Umbilical cord (tissue), 2 donors: ENCODE measurements around the gene MRPS12. TPM values are rescaled to one million over a fixed set of nuclear protein-coding genes. Genes with fewer than 3 reads are reported as not detected.
"Not testable (repeated sequence)": the region's sequence is repeated elsewhere in the genome, so short reads cannot be mapped to it uniquely, and the experiment has no call there.

Experiments
- DNase-seq: peaks from one replicate; pipeline ENCODE4 v3.0.0-alpha.2; 2015; ENCODE audit warnings: low spot score
- total RNA-seq: library from RNA; depleted of rRNA; stranded (reverse); fragments of >200 nt; gene quantifications from one replicate; pipeline ENCODE4 v1.2.3, GENCODE V29; 2014; ENCODE audit warnings: low replicate concordance; ENCODE audit not compliant: insufficient read depth

MRPS12 gene
- total RNA-seq, 1 donor from 2014 or later = 29.4 TPM

GRCh38 chr19:38939957-38940356 lies 9.2 kb downstream of the MRPS12 start:
- no peak for DNase-seq

DNA sequence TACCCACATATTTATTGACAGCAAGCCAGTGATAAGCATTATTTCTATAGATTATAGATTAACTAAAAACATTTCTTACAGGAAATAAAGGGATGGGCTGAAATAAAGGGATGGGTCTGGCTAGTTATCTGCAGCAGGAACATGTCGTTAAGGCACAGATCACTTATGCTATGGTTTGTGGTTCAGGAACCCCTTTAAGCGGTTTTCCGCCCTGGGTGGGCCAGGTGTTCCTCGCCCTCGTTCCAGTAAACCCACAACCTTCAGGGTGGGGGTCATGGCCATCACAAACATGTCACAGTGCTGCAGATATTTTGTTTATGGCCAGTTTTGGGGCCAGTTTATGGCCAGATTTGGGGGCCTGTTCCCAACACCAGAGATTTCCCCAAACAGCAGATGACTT lies 10.7 kb downstream of the MRPS12 start:
- not testable (repeated sequence) for DNase-seq

GRCh38 chr19:38941979-38942378 lies 11.2 kb downstream of the MRPS12 start:
- DNase-seq = no peak

- no peak for DNase-seq
Observed at GRCh38 chr19:38942471-38943181, 11.9 kb downstream of the MRPS12 start.

- no peak for DNase-seq
Observed at GRCh38 chr19:38944981-38945506, 14.3 kb downstream of the MRPS12 start.

DNA sequence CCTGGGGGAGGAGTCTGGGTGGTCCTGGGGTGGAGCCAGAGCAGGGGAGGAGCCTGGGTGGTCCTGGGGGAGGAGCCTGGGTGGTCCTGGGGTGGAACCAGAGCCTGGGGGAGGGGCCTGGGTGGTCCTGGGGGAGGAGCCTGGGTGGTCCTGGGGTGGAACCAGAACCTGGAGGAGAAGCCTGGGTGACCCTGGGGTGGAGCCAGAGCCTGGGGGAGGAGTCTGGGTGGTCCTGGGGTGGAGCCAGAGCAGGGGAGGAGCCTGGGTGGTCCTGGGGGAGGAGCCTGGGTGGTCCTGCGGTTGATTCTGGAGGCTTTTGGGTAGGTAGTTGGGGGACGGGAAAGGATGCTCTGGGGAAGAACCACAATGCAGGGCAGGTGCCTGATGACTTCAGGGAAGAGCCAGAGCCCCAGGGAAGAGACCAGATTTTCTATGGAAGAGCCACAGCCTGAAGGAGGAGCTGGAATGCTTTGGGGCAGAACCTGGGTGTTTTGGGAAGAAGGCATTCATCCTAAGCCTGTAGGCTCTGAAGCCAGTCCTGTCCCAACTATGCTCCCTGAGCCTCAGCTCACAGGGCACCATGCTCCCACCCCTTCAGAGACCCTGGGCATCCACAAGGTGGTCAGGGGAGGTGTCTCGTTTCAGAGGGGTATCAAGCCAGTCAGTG lies 15.0 kb downstream of the MRPS12 start:
- DNase-seq = no peak

GRCh38 chr19:38946229-38947010 lies 15.7 kb downstream of the MRPS12 start:
- DNase-seq = no peak

DNA sequence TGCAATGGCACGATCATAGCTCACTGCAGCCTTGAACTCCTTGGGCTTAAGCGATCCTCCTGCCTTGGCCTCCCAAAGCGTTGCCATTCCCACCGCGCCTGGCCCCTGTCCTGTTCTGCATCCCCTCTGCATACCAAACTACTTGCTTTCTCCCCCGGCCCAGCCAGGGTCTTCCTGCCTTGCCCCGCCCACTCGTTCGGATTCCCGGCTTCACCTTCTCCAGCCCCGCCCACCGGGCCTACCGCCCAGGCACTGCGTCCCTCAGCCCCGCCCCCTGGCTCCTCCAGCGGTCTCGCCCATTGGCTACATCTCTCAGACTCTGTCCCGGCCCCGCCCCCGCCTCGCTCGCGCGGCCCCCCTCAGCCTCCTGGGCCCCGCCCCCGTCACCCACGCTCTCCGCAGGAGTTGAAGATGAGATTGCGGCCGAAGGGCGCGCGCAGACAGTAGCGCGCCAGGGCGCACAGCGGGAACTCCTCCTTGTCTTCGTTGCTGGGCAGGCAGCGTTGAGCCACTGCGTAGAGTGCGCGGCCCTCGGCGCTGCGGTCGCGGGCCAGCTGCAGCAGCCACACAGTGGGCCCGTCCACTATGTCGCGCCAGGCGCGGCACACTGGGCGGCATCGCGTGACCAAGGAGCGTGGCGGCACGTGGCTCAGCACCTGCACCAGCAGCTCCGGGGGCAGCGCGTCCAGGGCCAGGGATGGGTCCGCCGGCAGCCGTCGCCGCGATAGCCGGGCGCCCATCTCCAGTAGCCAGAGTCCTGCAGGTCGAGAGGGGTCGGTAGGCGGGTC lies 19.0 kb downstream of the MRPS12 start:
- DNase-seq = peak; percentile 67

GRCh38 chr19:38951187-38951586 lies 20.4 kb downstream of the MRPS12 start:
- no peak for DNase-seq

DNA sequence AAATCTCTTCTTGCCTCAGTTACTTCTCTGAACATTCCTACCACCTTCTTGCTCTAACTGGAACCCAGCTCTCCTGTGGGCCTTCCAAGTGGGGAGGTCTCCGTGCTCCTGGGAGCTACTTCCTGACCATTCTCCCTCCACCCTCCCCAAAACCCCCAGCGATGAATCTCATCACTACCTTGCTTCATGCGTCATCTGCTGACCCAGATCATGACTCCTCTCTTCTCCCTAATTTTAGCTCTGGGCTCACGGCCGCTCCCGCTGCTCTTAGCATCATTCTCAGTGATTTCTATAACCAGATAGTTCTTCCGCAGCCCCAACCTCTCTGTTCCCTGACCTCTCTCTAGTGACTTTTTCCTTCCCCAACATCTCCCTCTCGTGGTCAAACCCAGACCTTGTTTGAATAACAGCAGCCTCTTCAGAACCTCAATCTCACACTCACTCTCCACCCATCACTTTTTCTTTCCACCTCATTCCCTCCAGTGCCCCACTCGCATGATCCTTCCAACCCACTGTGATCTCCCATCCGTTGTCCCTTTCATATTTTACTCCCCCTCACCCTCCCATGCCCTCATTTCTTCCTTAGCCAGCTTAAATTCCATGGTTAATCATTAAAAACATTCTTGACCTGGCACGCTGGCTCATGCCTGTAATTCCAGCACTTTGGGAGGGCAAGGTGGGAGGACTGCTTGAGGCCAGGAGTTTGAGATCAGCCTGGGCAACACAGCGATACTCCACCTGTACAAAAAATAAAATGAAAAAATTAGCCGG lies 21.8 kb downstream of the MRPS12 start:
- no peak for DNase-seq

DNA sequence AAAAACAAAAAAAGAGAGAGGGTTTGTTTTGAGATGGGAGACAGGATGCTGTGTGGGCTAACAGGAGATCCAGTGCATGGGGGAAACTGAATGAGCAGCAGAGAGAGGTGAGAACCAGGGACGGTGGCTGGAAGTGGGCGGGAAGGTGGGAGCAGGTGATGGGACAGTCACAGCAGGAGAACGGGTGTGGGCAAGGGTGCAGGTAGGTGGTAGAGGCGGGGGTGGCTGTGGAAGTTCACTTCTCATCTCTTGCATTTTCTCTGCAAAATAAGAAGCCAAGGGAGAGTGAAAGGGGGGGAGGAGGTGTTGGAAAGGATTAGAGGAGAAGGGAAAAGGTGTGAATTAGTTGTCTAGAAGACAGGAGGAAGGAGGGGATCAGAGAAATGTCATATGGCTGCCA lies 22.9 kb downstream of the MRPS12 start:
- no peak for DNase-seq

DNA sequence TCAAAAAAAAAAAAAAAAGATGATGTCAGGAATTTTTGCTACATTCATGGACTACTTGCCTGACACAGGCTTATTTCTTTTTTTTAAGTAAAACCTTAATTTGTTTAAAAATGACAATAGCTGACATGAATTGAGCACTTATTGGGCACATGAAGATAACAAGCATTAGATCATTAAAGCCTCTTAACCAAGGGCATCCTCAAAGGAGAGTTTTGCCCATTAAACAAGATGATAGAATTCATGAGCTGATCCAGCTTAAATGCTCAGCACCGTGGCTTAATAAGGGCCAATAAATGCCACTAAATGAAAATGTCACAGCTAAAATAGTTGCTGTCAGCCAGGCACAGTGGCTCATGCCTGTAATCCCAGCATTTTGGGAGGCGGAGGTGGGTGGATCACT lies 25.5 kb downstream of the MRPS12 start:
- DNase-seq = no peak

GRCh38 chr19:38958301-38958700 lies 27.6 kb downstream of the MRPS12 start:
- no peak for DNase-seq

- no peak for DNase-seq
Observed at GRCh38 chr19:38959618-38960017, 28.9 kb downstream of the MRPS12 start.

DNA sequence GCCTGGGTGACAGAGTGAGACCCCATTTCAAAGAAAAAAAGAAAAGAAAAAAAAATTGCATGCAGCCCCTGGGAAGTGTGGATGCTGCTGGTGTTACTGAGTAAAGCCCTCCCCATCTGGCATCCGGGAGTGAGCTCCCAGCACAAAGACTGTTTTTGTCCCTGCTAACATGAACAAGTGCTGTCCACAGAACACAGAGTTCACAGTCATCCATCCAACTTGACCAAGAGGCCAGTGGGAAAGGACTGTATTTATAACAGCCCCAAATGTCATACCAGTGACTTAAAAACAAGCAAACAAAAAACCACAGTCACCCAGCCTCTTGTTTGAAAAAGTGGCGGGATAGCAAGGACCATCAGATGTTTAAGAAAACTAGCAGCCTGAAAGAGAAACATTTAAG lies 34.0 kb downstream of the MRPS12 start:
- no peak for DNase-seq

DNA sequence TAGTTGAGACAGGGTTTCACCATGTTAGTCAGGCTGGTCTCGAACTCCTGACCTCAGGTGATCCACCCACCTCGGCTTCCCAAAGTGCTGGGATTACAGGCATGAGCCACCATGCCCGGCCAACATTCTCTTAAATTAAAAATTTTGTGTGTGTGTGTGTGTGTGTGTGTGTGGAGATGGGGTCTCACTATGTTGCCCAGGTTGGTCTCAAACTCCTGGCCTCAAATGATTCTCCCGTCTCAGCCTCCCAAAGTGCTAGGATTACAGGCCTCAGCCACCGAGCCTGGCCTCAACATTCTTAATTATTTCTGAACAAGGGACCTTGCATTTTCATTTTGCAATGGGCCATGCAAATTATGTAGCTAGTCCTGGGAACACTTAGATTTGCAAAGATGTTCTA lies 35.4 kb downstream of the MRPS12 start:
- not testable (repeated sequence) for DNase-seq

DNA sequence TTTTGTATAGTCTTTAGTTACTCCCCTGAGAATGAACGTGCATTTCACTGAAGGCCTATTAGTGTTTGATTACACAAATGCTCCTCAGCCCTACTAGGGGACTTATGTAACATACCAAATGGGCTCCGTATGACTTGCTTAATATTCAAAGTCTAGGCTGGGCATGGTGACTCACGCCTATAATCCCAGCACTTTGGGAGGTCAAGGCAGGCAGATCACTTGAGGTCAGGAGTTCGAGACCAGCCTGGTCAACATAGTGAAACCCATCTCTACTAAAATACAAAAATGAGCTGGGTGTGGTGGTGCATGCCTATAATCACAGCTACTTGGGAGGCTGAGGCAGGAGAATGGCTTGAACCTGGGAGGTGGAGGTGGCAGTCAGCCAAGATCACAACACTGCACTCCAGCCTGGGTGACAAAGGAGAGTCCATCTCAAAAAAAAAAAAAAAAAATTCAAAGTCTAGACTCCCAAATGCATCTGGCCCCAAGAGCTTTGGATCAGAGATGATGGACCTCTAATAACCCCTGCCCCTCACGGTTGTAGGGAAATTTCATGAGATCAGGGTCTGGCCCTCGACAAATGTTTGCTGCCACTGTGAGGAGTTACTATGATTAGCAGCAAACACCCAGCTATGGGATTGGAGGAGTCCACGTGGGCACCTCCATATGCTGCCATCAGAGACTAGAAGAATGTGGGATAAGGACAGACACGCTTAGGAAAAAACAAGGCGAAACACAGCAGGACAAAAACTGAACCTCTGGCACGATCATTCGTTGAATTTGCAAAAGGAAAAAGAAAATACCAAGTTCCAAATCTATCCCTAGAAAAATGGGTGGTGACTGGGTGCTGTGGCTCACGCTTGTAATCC lies 40.2 kb downstream of the MRPS12 start:
- DNase-seq = no peak

GRCh38 chr19:38971672-38972071 lies 40.9 kb downstream of the MRPS12 start:
- no peak for DNase-seq

DNA sequence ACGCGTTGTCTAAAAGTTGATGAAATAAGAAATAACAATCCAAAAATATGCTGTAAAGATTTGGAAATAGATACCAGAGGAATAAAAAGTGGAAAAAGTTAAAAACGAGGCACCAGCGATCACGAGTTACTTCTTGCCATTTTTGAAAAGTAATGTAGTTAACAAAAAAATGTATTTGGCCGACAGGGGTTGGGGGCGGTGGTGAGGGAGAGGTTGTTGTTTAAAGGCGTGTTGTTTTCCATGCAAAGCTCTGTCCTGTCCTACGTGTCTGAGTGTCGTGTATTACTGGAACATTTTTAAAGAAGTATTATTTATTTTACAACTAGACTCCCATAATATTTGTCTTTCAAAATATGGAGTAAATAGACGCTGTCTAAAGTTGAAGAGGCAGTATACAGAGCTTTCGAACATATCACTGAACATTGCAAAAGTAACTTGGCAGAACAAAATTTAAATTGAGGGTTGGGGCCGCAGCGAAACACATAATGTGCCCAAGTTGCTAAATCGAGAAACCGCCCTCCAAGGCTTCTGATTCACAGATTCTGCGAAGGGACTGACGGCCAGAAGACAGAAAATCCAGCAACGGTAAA lies 44.0 kb downstream of the MRPS12 start:
- DNase-seq = peak; percentile 35
